Adrenal gland (tissue), 19 donors: ENCODE results near the gene SLC35A5. TPM values are rescaled to one million over a fixed set of nuclear protein-coding genes. Genes with fewer than 3 reads are reported as not detected.
A peak's percentile ranks its signal among the peaks of the same experiment; 100 is the strongest.
"Not testable (repeated sequence)": the region's sequence is repeated elsewhere in the genome, so short reads cannot be mapped to it uniquely, and the experiment has no call there.

Experiments used
- DNase-seq, 7 donors: peaks; one replicate each; pipeline ENCODE4 v3.0.0-alpha.2; 2019 to 2020
- H3K27ac ChIP-seq, 5 donors: fragments of 200-600 bp; sonication (generic) in 4 of 5; 1 replicate in 3 of 5; 2 replicates in 2 of 5; pipeline versions ENCODE4 v1.5.1 to v1.8.0; 2016 to 2020; ENCODE audit warnings: mild to moderate bottlenecking in 1 of 5
- H3K27me3 ChIP-seq: fragments of 200-600 bp; 2 replicates; pipeline ENCODE4 v1.8.0; 2021
- H3K36me3 ChIP-seq, 2 donors: fragments of 200-600 bp; replicated peaks in 1 of 2; 1 replicate in 1 of 2; 2 replicates in 1 of 2; pipeline versions ENCODE4 v1.5.1 to v1.8.0; 2018 to 2022
- H3K4me1 ChIP-seq, 2 donors: fragments of 200-600 bp; replicated peaks in 1 of 2; 1 replicate in 1 of 2; 2 replicates in 1 of 2; pipeline versions ENCODE4 v1.5.1 to v1.8.0; 2018 to 2021
- H3K4me3 ChIP-seq, 4 donors: fragments of 200-600 bp; sonication (generic) in 3 of 4; one replicate each; pipeline ENCODE4 v1.5.1; 2016 to 2018
- H3K9me3 ChIP-seq, 3 donors: fragments of 200-600 bp; sonication (generic) in 1 of 3; replicated peaks in 1 of 3; 1 replicate in 2 of 3; 2 replicates in 1 of 3; pipeline versions ENCODE4 v1.5.1 to v1.8.0; 2016 to 2021
- CTCF ChIP-seq, 6 experiments: fragments of 450-650 bp in 4 of 6; fragments of 200-600 bp in 2 of 6; sonication (generic) in 1 of 6; IDR thresholded peaks; 1 replicate in 5 of 6; 2 replicates in 1 of 6; pipeline versions ENCODE4 v1.5.1 to v1.8.0; 2016 to 2021; ENCODE audit warnings: antibody characterized with exemption in 6 of 6, mild to moderate bottlenecking in 2 of 6, moderate library complexity in 1 of 6
- POLR2A ChIP-seq, 2 donors: fragments of 450-650 bp; IDR thresholded peaks; one replicate each; pipeline ENCODE4 v1.6.1; 2017; ENCODE audit warnings: antibody characterized with exemption in 2 of 2, mild to moderate bottlenecking in 2 of 2, moderate library complexity in 1 of 2
- WGBS, 4 donors: extraction: QIAGEN DNeasy Blood & Tissue Kit in 2 of 4; methylation state at CpG; one replicate each; pipeline versions ENCODE4 v1.1.5 to v1.1.7; 2013 to 2017; 5-methylcytosine and 5-hydroxymethylcytosine counted together
- intact Hi-C, 2 donors: fragments of 100-400 bp; cut with DNase I; formaldehyde crosslinking; loops; one replicate each; pipeline versions ENCODE4 v1.14.1 to v1.15.0; 2022 to 2023
- long read RNA-seq, 10 donors: library from polyadenylated mRNA in 3 of 10; unstranded in 2 of 10; stranded (forward) in 1 of 10; transcript quantifications; one replicate each; pipeline ENCODE4 v2.0.0 and lab custom pipeline, GENCODE V29; 2021 to 2026
- polyA plus RNA-seq, 3 donors: library from polyadenylated mRNA; stranded (reverse); fragments of 200-250 nt in 2 of 3; fragments of 350-450 nt in 1 of 3; fragmentation: Illumina TruSeq in 1 of 3; extraction: RNeasy Lipid Tissue Mini Kit (QIAGEN cat#74804) in 1 of 3; gene quantifications; one replicate each; pipeline ENCODE4 v1.2.3, GENCODE V29; 2013 to 2014
- total RNA-seq, 9 donors: library from RNA; depleted of rRNA in 4 of 9; stranded (reverse); fragments of >200 nt in 4 of 9; fragments of 120-200 nt in 1 of 9; fragmentation: NEBNext Ultra II Directional in 1 of 9; extraction: Animal tissue kit (Norgen Biotek cat#: 25700) in 1 of 9; gene quantifications; one replicate each; pipeline versions ENCODE4 v1.1.0 to v1.2.4, GENCODE V29; 2013 to 2023
- donor health status: healthy with polysubstance abuse.
- donor health status: Bipolar disorder and iron deficiency.
- donor health status: DM: yes; HTN: yes; CAD: no.
- donor health status: DM: no; HTN: no; CAD: no.
- donor health status: DM: no; HTN: no; CAD: no.
- donor health status: DM: yes; HTN: yes; CAD: no.

Gene SLC35A5
- total RNA-seq (10 to 100 TPM; 28.1 to 51.6 (median 39.8) TPM), polyA plus RNA-seq (10 to 100 TPM in 1 of 3 donors, 1 to 10 TPM in 2; 6.1 to 48.4 (median 8.0) TPM)
- long read RNA-seq, donor 1, full-length matches to known transcripts = 9 of 9 reads
- long read RNA-seq, donor 1, partial matches to known transcripts = 0 of 9 reads
- long read RNA-seq, donor 1, other reads (novel, unspliced or antisense) = 0 of 9 reads
- long read RNA-seq, donor 2, full-length matches to known transcripts = 6 of 6 reads
- long read RNA-seq, donor 2, partial matches to known transcripts = 0 of 6 reads
- long read RNA-seq, donor 2, other reads (novel, unspliced or antisense) = 0 of 6 reads
- long read RNA-seq, donor 3, full-length matches to known transcripts = 11 of 11 reads
- long read RNA-seq, donor 3, partial matches to known transcripts = 0 of 11 reads
- long read RNA-seq, donor 3, other reads (novel, unspliced or antisense) = 0 of 11 reads
- long read RNA-seq, donor 4, full-length matches to known transcripts = 12 of 16 reads
- long read RNA-seq, donor 4, partial matches to known transcripts = 1 of 16 reads
- long read RNA-seq, donor 4, other reads (novel, unspliced or antisense) = 3 of 16 reads
- long read RNA-seq, donor 5, full-length matches to known transcripts = 39 of 46 reads
- long read RNA-seq, donor 5, partial matches to known transcripts = 2 of 46 reads
- long read RNA-seq, donor 5, other reads (novel, unspliced or antisense) = 5 of 46 reads
- long read RNA-seq, donor 6, full-length matches to known transcripts = 8 of 12 reads
- long read RNA-seq, donor 6, partial matches to known transcripts = 3 of 12 reads
- long read RNA-seq, donor 6, other reads (novel, unspliced or antisense) = 1 of 12 reads
- long read RNA-seq, donor 7, full-length matches to known transcripts = 1 of 22 reads
- long read RNA-seq, donor 7, partial matches to known transcripts = 21 of 22 reads
- long read RNA-seq, donor 7, other reads (novel, unspliced or antisense) = 0 of 22 reads
- long read RNA-seq, donor 8, full-length matches to known transcripts = 6 of 11 reads
- long read RNA-seq, donor 8, partial matches to known transcripts = 5 of 11 reads
- long read RNA-seq, donor 8, other reads (novel, unspliced or antisense) = 0 of 11 reads
- long read RNA-seq, donor 9, full-length matches to known transcripts = 7 of 7 reads
- long read RNA-seq, donor 9, partial matches to known transcripts = 0 of 7 reads
- long read RNA-seq, donor 9, other reads (novel, unspliced or antisense) = 0 of 7 reads
- long read RNA-seq, donor 10, full-length matches to known transcripts = 3 of 3 reads
- long read RNA-seq, donor 10, partial matches to known transcripts = 0 of 3 reads
- long read RNA-seq, donor 10, other reads (novel, unspliced or antisense) = 0 of 3 reads

GRCh38 chr3:112561734-112562529, at the start of gene SLC35A5, which contains the start of gene ATG3:
Gene SLC35A5 (plus strand): TSS chr3:112562045. CDS start chr3:112563404, 1,359 bp downstream.
Gene ATG3 (minus strand): TSS chr3:112561962. CDS start chr3:112561528, 434 bp downstream.
- 0 to 1% (median 0%) methylated on average over 17 to 58 of the region's 58 CpGs for WGBS, 4 donors
- Histone ChIP-seq H3K27me3 (no peaks in the 10 kb centered on the region), H3K27ac (peak within 1 kb of the TSS; percentile 97 to 99 (median 99)), H3K4me1 (peaks cover 24 to 43% of the 10 kb centered on the region in 2 donors), H3K4me3 (peak within 1 kb of the TSS; percentile 50 to 95 (median 80)), H3K9me3 (no peaks in the 10 kb centered on the region), H3K36me3 (peaks cover 0 to 5% of the 10 kb centered on the region in 2 donors)
- peak in 2 of 6 experiments; percentile 5 to 24 for TF ChIP-seq CTCF (IDR thresholded peaks at IDR 0.05)
- peak; percentile 81 to 96 for TF ChIP-seq POLR2A (IDR thresholded peaks at IDR 0.05)
- intact Hi-C loops = no loop called here
- DNase-seq = peak; percentile 98 to 99 (median 99)

- TF ChIP-seq POLR2A (IDR thresholded peaks at IDR 0.05) (no peak), CTCF (IDR thresholded peaks at IDR 0.05) (no peak)
- Histone ChIP-seq H3K4me1 (no peaks in the 10 kb centered on the region), H3K27ac (no peak overlapping the region), H3K27me3 (no peaks in the 10 kb centered on the region), H3K36me3 (no peaks in the 10 kb centered on the region), H3K4me3 (no peak overlapping the region), H3K9me3 (no peaks in the 10 kb centered on the region)
- DNase-seq = no peak
- intact Hi-C loops = no loop called here
Observed at GRCh38 chr3:112512320-112512719, 49.5 kb upstream of the SLC35A5 start.

- no peak overlapping the region for H3K27ac ChIP-seq
- DNase-seq = no peak
- H3K27me3 ChIP-seq = no peaks in the 10 kb centered on the region
- intact Hi-C loops = no loop called here
- no peaks in the 10 kb centered on the region for H3K36me3 ChIP-seq
- TF ChIP-seq POLR2A (IDR thresholded peaks at IDR 0.05) = no peak
- TF ChIP-seq CTCF (IDR thresholded peaks at IDR 0.05) = no peak
- no peak overlapping the region for H3K4me3 ChIP-seq
- 62 to 82% (median 67%) methylated on average over 2 of the region's 2 CpGs for WGBS, 4 donors
- no peaks in the 10 kb centered on the region for H3K4me1 ChIP-seq
- no peaks in the 10 kb centered on the region for H3K9me3 ChIP-seq
Observed at GRCh38 chr3:112514527-112515128, 47.2 kb upstream of the SLC35A5 start.

GRCh38 chr3:112518970-112519369, 42.9 kb upstream of the SLC35A5 start:
- H3K27ac ChIP-seq, H3K4me3 ChIP-seq, intact Hi-C loops, H3K9me3 ChIP-seq, H3K4me1 ChIP-seq, DNase-seq, H3K27me3 ChIP-seq, H3K36me3 ChIP-seq: not testable (repeated sequence)
- 54 to 62% (median 60%) methylated on average over 3 of the region's 3 CpGs for WGBS, 4 donors
